OCI-M2 (cell line): ENCODE data around the gene APAF1.

Experiments used
- DNase-seq: peaks from one replicate; lab custom pipeline; 2025; ENCODE audit not compliant: unreplicated experiment; lab: John Stamatoyannopoulos, UW

The APAF1 gene

GRCh38 chr12:98721204-98721702 lies 76.2 kb downstream of the APAF1 start:
- DNase-seq: no peak

DNA sequence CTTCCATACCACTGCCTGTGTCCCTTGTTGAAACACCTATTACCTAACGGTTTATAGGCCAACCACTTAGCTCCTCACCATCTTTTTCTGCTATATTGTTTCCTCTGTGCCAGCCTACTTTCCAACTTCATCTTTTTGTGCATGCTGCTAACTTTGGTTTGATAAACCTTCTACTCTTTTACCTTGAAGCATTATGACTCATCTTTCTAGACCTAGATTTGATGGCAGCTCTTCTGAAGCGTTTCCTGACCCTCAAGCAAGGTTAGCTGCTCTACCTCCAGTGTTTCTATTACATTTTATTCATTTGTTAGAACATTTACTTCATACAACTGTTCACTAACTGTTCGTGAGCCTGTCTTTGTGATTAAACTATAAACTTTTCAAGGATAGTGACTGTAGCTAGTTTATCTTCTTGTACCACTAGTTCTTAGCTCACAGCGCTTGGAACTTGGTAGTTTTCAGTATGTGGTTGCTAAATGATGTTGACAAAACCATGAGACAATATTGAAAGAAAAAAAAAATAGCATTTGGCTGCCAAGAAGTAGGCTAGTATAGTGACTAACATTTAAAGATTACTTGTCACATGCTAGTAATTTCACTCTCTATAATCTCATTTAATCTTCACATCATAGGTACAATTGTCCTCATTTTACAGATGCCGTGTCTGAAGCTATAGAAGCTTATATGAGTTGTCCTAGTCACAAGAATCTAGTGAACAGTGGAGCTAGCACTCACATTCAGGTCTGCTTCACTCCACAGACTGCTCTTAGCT lies 79.5 kb downstream of the APAF1 start:
- DNase-seq: no peak

DNA sequence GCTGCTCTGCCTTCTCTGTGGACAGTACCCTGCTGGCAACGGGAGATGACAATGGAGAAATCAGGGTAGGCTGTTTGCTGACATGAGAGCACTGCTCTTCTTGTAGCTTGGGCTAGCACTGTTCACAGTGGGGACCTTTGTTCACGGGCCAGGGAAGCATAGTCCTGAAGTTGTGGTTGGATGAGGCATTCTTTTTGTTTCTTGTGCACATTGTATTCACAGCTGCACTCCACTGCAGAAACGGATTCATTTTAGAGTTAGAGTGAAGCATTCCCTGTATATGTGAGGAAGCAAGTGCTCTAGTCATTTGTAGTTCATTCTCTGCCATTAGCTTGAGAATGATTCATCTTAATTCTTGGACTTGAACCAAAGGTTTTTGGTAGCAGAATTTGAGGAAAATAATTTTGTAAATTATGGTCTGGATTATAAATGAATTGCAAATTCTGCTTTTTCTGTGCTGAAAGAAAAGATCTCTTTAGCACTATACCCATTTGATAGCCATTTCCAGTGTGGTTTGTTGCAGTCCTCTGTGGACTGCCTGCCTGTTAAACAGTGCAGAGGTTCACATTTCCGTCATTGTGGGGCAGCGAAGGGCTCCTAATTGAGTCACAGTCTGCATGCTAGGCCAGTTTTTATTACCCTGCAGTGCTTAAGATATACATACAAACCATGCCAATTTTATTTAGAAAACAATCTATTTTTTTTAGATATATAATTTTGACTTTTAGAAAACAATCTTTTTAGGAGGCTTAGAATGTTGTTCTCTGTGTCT lies 80.6 kb downstream of the APAF1 start:
- no peak for DNase-seq

DNA sequence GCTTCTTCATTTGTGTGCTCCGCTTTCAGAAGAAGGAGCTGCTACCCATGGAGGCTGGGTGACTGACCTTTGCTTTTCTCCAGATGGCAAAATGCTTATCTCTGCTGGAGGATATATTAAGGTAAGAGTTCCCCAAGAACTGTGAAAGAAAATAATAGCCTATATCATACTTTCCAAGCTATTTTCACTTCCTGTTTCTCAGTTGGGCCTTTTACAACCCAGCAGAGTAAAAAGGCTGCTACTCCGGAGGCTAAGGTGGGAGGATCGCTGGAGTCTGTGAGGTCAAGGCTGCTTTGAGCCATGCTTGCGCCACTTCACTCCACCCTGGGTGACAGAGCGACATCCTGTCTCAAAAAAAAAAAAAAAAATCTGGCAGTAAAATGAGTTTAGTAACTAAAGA lies 82.1 kb downstream of the APAF1 start:
- no peak for DNase-seq

- DNase-seq: no peak
These were observed 85.3 kb downstream of the APAF1 start for GRCh38 chr12:98730412-98730811.

DNA sequence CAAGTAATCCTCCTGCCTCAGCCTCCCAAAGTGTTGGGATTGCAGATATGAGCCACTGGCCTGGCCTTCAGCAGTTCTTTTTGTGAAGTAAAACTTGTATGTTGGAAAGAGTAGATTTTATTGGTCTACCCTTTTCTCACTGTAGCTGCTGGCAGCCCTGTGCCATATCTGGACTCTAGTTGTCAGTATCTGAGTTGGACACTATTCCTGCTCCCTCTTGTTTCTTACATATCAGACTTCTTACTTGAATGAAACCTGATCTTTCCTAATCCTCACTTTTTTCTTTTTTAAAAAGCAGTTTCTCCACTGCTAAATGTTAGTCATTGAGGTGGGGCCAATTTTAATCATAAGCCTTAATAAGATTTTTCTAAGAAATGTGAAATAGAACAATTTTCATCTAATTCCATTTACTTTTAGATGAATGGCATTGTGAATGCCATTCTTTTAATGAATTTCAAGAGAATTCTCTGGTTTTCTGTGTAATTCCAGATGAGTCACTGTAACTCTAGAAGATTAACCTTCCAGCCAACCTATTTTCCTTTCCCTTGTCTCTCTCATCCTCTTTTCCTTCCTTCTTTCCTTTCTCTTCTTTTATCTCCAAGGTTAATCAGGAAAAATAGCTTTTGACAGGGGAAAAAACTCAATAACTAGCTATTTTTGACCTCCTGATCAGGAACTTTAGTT lies 88.7 kb downstream of the APAF1 start:
- no peak for DNase-seq

- DNase-seq: no peak
These were observed 90.7 kb downstream of the APAF1 start for GRCh38 chr12:98735821-98736220.

DNA sequence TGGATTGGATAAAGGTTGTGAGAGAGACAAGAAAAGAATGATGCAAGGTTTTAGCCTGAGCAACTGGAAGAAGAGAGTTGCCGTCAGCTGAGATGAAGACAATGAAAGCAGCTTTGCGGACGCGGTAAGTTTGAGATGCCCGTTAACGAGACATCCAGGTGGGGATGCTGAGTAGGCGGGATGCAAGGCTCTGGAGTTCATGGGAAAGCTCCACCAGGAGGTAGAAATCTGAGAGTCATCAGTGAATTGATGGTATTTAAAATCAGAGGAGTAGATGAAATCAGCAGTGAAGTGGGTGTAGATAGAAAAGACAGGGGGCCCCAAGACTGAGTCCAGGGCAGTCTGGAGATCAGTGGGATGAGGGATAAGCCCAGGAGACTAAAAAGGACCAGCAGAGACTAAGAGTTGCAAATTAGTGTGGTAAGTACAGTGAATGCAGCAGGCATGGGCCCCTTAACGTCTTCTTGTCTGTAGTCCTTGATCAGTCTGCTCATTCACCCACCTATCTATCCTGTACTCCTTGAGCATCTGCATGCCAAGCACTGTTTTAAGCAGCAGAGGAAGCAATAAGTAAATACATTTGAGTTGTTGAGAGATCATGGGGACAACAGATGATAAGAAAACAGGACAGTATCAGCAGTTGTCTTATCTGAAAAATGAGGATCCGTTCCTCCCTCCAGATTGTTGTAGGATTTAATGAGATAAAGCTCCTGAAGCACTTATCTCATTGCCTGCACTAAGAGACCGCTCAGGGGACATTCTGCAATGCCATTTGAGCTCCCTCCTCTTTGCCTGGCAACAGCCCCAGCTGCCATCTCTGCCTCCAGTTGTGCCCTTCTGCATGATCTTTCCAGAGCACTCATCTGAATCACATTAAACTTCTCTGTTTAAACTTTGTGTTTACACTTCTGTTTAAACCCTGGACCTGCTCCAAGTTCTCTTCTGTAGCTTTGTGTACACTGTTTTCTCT lies 91.5 kb downstream of the APAF1 start:
- DNase-seq: no peak

DNA sequence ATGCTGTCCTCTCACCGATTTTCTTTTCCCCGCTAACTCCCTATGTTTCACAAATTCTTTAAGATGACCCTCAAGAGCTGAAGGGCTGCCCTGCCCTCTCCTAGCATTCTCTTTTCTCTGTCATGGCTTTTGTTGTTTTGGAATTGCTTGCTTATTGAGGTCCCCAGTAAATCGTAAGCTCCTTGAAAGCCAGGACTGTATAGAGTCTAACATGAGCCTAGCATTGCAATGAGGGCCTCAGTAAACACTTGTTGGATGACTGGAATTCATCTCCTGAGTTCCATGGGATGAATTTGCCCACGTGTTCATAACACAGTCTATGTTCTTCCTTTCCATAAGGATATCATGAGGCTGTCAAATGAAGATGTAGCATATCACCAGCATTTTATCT lies 92.2 kb downstream of the APAF1 start:
- no peak for DNase-seq

GRCh38 chr12:98738002-98738401 lies 92.9 kb downstream of the APAF1 start:
- DNase-seq: no peak

DNA sequence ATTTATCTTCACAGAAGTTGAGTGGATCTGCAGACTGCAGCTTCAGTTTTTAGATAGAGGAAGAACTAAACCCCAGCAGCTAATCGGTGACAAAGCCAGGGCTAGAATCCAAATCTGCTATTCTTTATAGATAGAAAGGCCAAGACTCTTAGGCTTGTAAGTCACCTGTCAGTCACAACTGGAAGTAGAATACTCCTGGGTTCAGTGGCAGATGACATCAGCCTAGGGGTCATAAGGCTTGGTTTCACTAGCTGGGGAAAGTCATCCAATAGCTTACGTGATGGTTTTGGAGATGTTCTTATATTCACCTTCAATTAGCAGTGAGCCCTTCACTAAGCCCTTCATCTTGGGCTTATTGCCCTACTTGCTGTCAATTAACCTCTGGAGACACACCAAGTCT lies 93.4 kb downstream of the APAF1 start:
- no peak for DNase-seq

DNA sequence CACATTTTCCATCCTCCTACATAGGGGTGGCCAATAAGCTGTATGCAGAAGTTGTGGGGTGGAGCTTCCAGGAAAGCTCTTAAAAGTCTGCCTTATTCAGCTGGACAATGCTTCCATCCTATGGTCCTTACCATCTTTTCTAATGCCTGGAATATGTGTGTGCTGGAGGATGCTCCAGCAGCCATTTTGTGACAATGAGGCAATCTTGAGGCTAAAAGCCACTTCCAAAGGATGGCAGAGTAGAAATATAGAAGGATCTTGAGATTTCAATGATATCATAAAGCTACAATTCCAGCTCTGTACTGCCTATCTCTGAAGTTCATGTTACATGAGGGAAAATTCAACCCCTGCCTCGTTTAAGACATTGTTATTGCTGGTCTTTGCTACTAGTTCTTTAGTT lies 95.7 kb downstream of the APAF1 start:
- no peak for DNase-seq

GRCh38 chr12:98741196-98741555 lies 96.1 kb downstream of the APAF1 start:
- DNase-seq: no peak

DNA sequence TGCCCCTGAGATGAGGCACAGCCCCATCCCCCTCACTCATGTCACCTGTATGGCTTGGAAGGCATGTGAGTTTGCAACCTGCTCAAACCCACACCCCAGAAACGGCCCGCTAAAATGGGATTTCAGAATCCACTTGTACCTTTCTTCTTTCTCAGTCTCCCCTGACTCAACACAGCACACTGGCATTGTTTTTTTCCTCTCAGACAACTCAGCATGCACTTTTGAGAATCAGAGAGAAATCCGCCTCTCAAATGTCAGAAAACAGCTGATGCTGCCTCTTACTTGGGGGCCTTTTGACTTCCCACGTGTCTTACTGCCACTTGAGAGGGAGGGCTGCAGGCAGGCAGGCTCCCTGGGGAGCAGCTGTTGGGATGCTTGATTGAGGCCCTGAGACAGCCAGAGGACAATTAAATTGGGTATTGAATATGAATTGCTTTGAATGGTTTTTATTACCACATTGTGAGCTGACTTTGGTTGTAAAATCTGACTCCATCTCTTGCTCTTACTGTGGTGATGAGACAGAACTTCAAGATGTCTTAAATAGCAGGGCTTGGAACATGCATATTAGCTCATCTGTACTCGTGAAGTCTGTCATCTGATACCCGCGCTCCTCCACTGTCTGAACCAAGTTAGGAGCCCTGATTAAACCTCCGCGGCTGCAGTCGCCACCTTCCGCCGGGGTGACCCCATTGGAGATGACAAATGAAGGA lies 96.6 kb downstream of the APAF1 start:
- DNase-seq: no peak

DNA sequence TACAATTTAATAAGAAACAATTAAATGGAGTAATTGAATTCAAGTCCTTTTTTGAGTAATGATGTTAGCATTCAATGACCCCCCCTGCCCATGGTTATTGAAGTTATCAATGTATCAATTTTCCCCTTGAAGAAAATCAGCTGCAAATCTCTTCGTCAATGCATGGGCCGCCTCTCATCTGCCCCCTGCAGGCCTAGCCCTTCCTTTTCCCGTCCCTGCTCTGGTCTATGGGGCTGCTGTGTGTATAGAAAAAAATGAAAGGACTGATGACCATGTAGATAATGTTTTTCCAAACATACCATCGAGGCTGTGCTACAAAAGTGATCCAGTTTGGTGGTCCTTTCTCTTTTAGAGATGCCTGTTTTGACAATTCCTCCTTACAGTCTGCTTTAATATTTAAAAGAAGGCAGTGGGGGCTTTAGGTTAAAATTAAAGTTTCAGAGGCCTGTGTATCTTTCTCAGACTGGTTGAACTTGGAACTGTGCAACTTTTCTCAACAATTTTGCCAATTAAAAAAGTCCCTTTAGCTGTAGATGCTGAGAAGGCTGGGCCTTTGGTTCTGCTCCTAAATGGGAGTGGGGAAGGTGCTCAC lies 98.4 kb downstream of the APAF1 start:
- DNase-seq: no peak

DNA sequence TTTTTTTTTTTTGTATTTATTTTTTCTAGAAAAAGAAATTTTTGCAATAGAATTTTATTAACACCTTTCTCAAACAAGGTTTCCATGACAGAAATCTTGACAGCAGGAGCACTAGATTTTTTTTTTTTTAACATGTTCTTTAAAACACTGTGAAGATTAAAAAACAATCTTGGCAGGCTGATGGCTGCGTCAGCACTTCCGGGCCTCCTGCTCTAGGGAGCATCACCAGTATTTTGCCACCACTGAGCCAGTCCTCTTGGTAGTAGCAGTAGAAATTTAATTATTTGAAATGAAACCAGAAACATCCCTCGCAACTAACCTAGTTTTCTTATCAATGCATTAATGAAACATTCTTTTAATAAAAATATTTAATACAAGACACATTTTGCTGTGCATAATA lies 99.6 kb downstream of the APAF1 start:
- no peak for DNase-seq

DNA sequence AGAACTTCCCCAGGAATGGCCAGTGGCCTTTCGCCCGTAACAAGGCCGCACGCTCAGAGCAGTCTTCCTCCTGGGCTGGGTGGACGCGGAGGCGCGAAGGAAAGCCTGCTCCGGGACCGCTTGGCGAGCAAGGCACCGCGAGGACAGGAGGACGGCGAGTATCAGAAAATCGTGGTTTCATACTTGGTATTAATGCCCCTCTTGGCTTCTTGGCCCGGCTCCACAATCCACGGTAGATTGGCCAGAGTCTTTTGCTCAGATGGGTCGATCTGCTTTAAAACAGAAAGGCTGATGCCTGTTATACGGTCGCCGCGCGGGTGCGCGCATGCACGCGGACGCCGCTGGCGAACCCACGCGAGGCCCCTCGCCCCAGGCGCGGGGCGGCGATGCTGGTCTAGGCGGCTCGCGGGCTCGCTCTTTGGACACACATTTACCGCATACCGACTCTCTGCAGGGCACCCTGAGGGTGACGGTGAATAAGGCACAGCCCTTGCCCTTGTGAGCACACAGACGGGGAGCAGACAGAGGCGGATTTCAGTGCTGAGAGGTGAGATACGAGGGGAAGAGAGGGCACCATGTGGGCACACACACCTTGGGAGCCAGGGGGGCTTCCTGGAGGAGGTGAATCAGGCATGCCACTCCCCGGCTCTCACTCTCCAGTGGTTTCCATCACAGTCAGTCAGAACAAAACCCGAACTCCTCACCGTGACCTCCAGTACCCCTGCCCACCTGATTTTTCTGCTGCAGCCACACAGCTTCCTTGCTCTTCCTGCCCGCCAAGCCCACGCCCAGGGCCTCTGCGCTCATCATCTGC lies 100.7 kb downstream of the APAF1 start:
- no peak for DNase-seq

DNA sequence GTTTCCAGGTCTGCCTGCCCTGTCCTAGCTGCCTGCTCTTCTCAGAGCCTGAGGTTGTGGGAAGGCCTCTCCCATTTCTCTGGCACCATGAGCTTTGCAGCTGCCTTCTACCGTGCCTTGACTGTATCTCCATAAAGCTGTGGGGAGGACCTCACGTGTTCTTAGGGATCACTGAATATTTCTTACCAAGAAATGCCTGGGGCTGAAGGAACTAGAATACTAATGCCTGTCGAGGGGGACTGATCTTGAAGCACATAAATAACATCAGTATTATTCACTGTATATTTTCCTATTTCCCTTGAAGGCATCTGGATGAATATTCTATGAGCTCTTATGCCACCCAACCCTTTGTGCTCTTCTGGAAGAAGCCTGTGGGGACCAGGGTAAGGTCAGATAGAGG lies 103.4 kb downstream of the APAF1 start:
- no peak for DNase-seq

DNA sequence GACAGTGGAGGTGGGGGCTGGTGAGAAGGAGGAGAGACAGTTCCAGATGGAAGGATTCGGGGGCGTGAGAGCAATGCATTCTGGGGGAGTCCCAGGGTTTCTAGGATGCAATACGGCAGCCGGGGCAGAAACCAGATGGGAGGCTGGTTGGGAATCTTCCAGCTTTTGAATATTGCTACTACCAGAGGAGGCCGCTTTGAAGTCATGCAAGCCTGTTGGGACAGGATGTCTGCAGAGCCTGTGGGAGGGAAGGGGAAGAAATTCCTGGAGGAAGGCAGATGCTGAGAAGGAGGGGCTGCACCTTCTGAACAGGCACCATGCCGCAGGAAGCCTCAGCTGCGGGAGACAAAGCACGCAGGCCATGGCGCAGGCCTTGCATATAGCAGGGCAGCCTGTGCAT lies 105.4 kb downstream of the APAF1 start:
- no peak for DNase-seq
